ENCODE results near the gene TMEM30A. TPM values are rescaled to one million over a fixed set of nuclear protein-coding genes. Genes with fewer than 3 reads are reported as not detected.

TMEM30A gene
- total RNA-seq, 4 donors from 2014 or later, result 28.9 to 86.2 (median 56.5) TPM

DNA sequence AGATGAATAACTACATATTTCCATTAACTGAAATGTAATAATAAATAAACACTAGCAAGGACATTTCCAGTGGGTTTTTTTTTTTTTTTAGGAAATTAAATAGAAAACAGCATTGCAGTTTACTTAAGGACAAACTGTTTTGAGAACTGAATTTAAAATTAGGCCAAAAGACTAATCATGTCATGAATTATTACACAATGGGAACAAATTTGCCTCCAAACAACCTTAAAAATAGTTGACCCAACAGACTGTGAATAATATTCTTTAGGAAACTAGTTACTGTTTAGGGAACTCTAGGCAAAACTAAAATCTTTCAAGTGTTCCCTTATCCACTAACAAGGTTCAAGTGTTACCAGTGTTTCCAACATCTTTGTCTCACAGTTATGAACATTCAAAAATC is 62.3 kb downstream of the TMEM30A start:
- intact Hi-C loops (cut with DNase I; ENCODE audit: low total_unique reads) (no loop called here), in situ Hi-C loops (cut with MboI; ENCODE audit: low pct_ligation_motif_present in 1 of 4, low pct_unique_long_range_greater_than_20kb in 1 of 4, low sequenced_read_pairs in 3 of 4) (loop anchor here in 3 of 4 donors (25.0 kb wide), 4 partner anchors 810 to 1485 kb away; no protein-coding TSS in a partner anchor)
- peaks cover 0 to 21% (median 0%) of the 10 kb centered on the region in 4 donors for H3K4me1 ChIP-seq
- H3K4me3 ChIP-seq, result no peak overlapping the region
- H3K27me3 ChIP-seq, result no peaks in the 10 kb centered on the region
- H3K9me3 ChIP-seq, result no peaks in the 10 kb centered on the region
- no peak for DNase-seq
- no peak overlapping the region for H3K27ac ChIP-seq
- TF ChIP-seq POLR2A (IDR thresholded peaks at IDR 0.05) (no peak), EP300 (IDR thresholded peaks at IDR 0.05; ENCODE audit: low read depth) (no peak), POLR2AphosphoS5 (IDR thresholded peaks at IDR 0.05) (no peak)
- TF ChIP-seq, protein P1, sequence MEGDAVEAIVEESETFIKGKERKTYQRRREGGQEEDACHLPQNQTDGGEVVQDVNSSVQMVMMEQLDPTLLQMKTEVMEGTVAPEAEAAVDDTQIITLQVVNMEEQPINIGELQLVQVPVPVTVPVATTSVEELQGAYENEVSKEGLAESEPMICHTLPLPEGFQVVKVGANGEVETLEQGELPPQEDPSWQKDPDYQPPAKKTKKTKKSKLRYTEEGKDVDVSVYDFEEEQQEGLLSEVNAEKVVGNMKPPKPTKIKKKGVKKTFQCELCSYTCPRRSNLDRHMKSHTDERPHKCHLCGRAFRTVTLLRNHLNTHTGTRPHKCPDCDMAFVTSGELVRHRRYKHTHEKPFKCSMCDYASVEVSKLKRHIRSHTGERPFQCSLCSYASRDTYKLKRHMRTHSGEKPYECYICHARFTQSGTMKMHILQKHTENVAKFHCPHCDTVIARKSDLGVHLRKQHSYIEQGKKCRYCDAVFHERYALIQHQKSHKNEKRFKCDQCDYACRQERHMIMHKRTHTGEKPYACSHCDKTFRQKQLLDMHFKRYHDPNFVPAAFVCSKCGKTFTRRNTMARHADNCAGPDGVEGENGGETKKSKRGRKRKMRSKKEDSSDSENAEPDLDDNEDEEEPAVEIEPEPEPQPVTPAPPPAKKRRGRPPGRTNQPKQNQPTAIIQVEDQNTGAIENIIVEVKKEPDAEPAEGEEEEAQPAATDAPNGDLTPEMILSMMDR (IDR thresholded peaks at IDR 0.05), result no peak
- no peaks in the 10 kb centered on the region for H3K36me3 ChIP-seq

DNA sequence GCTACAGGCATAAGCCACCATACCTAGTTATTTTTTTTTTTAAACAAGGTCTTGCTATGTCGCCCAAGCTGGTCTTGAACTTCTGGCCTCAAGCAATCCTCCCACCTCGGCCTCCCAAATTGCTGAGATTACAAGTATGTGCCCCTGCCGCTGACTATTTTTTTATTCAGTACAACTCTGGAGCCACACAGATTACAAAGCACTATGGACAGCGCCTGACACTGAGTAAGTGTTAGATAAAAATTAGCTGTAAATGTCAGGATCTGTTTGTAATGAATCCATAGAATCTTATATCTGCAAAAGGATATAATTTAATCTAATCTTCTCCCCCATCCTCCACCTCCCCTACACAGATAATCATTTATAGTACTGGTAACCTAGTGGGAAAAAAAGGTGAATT is 63.5 kb downstream of the TMEM30A start:
- Histone ChIP-seq H3K4me1 (peaks cover 0 to 22% (median 0%) of the 10 kb centered on the region in 4 donors), H3K27me3 (no peaks in the 10 kb centered on the region), H3K4me3 (no peak overlapping the region), H3K9me3 (no peaks in the 10 kb centered on the region), H3K36me3 (no peaks in the 10 kb centered on the region), H3K27ac (no peak overlapping the region)
- intact Hi-C loops (cut with DNase I; ENCODE audit: low total_unique reads), result no loop called here
- in situ Hi-C loops (cut with MboI; ENCODE audit: low pct_ligation_motif_present in 1 of 4, low pct_unique_long_range_greater_than_20kb in 1 of 4, low sequenced_read_pairs in 3 of 4), result loop anchor here in 3 of 4 donors (25.0 kb wide), 4 partner anchors 809 to 1484 kb away; no protein-coding TSS in a partner anchor
- no peak for DNase-seq
- TF ChIP-seq, protein P1 (IDR thresholded peaks at IDR 0.05), result no peak
- TF ChIP-seq POLR2A (IDR thresholded peaks at IDR 0.05), result no peak
- 85 to 88% methylated on average over 1 to 4 of the region's 4 CpGs for WGBS, 2 donors (ENCODE audit: low coverage in 1 of 2)

DNA sequence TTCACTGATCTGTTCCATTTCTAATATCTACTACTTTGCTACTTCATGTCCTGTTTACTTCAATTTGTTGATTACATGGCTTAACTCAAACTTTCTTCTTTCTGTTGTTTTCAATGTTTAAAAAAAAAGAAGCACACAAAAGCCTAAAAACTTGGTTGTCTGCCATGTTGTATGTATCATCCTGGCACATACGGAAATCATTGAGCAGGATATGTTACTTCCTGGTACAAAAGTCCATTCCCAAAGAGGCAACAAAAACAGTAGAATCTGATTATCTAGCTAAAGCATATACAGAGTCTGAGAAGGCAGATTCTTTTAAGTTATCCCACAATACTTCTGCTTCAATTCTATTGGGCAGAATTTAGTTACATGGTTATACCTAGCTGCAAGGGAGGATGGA is 64.2 kb downstream of the TMEM30A start:
- intact Hi-C loops (cut with DNase I; ENCODE audit: low total_unique reads), result no loop called here
- no peak overlapping the region for H3K27ac ChIP-seq
- DNase-seq, result no peak
- TF ChIP-seq POLR2AphosphoS5 (IDR thresholded peaks at IDR 0.05), result no peak
- TF ChIP-seq, protein P1 (IDR thresholded peaks at IDR 0.05), result no peak
- H3K4me3 ChIP-seq, result no peak overlapping the region
- in situ Hi-C loops (cut with MboI; ENCODE audit: low pct_ligation_motif_present in 1 of 4, low pct_unique_long_range_greater_than_20kb in 1 of 4, low sequenced_read_pairs in 3 of 4), result loop anchor here in 3 of 4 donors (25.0 kb wide), 4 partner anchors 808 to 1483 kb away; no protein-coding TSS in a partner anchor
- H3K27me3 ChIP-seq, result no peaks in the 10 kb centered on the region
- H3K36me3 ChIP-seq, result no peaks in the 10 kb centered on the region
- H3K9me3 ChIP-seq, result no peaks in the 10 kb centered on the region
- peaks cover 0 to 22% (median 0%) of the 10 kb centered on the region in 4 donors for H3K4me1 ChIP-seq
- WGBS, 2 donors (ENCODE audit: low coverage in 1 of 2), result 39 to 40% methylated on average over 1 of the region's 1 CpG

DNA sequence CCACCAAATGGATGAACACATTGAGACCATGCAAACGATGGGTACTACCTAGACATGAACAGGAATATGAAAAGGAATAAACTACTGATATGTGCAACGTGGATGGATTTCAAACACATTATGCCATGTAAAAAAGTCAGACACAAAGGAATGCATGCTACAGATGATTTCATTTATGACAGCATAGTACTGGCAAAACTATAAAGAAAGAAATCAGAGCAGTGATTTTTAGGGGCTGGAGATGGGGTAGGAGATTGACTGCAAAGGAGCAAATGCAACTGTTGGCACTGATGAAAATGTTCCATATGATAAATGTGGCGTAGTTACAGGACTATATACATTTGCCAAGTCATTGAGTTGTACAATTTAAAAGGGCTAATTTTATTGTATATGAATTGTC is 65.3 kb downstream of the TMEM30A start:
- Histone ChIP-seq H3K27ac (no peak overlapping the region), H3K4me3 (no peak overlapping the region), H3K4me1 (peaks cover 0 to 22% (median 0%) of the 10 kb centered on the region in 4 donors), H3K27me3 (no peaks in the 10 kb centered on the region), H3K9me3 (no peaks in the 10 kb centered on the region), H3K36me3 (no peaks in the 10 kb centered on the region)
- TF ChIP-seq, protein P1 (IDR thresholded peaks at IDR 0.05), result no peak
- TF ChIP-seq POLR2AphosphoS5 (IDR thresholded peaks at IDR 0.05), result no peak
- TF ChIP-seq EP300 (IDR thresholded peaks at IDR 0.05; ENCODE audit: low read depth), result no peak
- no peak for TF ChIP-seq POLR2A (IDR thresholded peaks at IDR 0.05)
- intact Hi-C loops (cut with DNase I; ENCODE audit: low total_unique reads) (loop anchor here (5.0 kb wide), 1 partner anchor 1547 kb away; no protein-coding TSS in a partner anchor), in situ Hi-C loops (cut with MboI; ENCODE audit: low pct_ligation_motif_present in 1 of 4, low pct_unique_long_range_greater_than_20kb in 1 of 4, low sequenced_read_pairs in 3 of 4) (loop anchor here (10.0 to 25.0 kb wide), 6 partner anchors 807 to 1482 kb away; no protein-coding TSS in a partner anchor)
- DNase-seq, result no peak
- WGBS, 2 donors (ENCODE audit: low coverage in 1 of 2), result 64 to 80% methylated on average over 3 of the region's 3 CpGs
